Measurements from ENCODE around the gene SPEN. TPM values are rescaled to one million over a fixed set of nuclear protein-coding genes. Genes with fewer than 3 reads are reported as not detected.

SPEN gene
- total and polyA plus RNA-seq, 9 of the 15 experiments (the other 6 are each of a cell fraction or from before 2014, with no cell fraction given) = 5.7 to 87.5 (median 27.2) TPM

GRCh38 chr1:15847100-15847892, at the start of gene SPEN (continued):
- TF ChIP-seq TSHZ1 (CRISPR knock-in tag; IDR thresholded peaks at IDR 0.05) = peak; percentile 69; the same call in 1 of the 2 replicates
- no peak for TF ChIP-seq FOSL1 (tag; conservative IDR thresholded peaks at IDR 0.05)
- TF ChIP-seq ZNF655 (CRISPR knock-in tag; IDR thresholded peaks at IDR 0.05) = no peak
- TF ChIP-seq IRF9 (tag; IDR thresholded peaks at IDR 0.05) = 0 out of 2 replicates have a peak, but pooled peaks have one; percentile 3
- TF ChIP-seq ZNF121 (CRISPR knock-in tag; conservative IDR thresholded peaks at IDR 0.05) = peak; percentile 100
- no peak for TF ChIP-seq NEUROD1 (IDR thresholded peaks at IDR 0.05; ENCODE audit: borderline replicate concordance, low read depth, low read length, partially characterized antibody)
- no peak for TF ChIP-seq NR2C1 (IDR thresholded peaks at IDR 0.05)
- no peak for TF ChIP-seq NR2C1 (tag; IDR thresholded peaks at IDR 0.05)
- no peak for TF ChIP-seq HNRNPL (IDR thresholded peaks at IDR 0.05; ENCODE audit: low read depth, low read length)
- TF ChIP-seq TRIM24 (IDR thresholded peaks at IDR 0.05) = peak in 1 of 2 experiments; percentile 28; a peak in 1 of 4 replicates
- TF ChIP-seq HDAC6 (IDR thresholded peaks at IDR 0.05; ENCODE audit: low read depth, low read length) = no peak
- no peak; a peak in 1 of 4 replicates for TF ChIP-seq SRF (CRISPR knock-in tag; IDR thresholded peaks at IDR 0.05)
- 0 out of 2 replicates have a peak, but pooled peaks have one; percentile 27 for TF ChIP-seq DEAF1 (CRISPR knock-in tag; IDR thresholded peaks at IDR 0.05)
- TF ChIP-seq XRCC3 (IDR thresholded peaks at IDR 0.05) = no peak
- peak; percentile 88 for TF ChIP-seq ATF7 (IDR thresholded peaks at IDR 0.05)
- TF ChIP-seq ZNF589 (CRISPR knock-in tag; IDR thresholded peaks at IDR 0.05; ENCODE audit: low read depth) = peak; percentile 90
- TF ChIP-seq GTF3C2 (IDR thresholded peaks at IDR 0.05; ENCODE audit: borderline replicate concordance, extremely low read depth, insufficient read length) = no peak

All from K562 (cell line).